ENCODE measurements around the gene GSPT1.

DNA sequence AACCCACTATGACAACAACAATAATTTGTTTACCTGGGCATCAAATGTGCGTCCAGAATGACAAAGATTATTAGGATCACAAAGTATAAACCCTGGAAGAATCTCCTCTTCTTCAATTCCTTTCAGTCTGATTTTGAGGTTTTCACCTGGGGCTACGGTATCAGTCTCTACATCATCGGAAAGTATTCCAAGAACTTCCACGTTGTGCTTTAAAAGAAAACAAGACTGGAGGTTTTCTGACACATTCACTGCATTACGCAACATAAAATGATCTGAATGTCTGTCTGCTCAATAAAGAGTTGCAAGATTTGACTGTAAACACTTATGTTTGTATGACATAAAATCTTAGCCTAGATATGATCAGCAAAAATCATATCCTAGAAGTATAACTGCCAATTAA lies 38.4 kb downstream of the GSPT1 start:
- TF ChIP-seq, protein P1, sequence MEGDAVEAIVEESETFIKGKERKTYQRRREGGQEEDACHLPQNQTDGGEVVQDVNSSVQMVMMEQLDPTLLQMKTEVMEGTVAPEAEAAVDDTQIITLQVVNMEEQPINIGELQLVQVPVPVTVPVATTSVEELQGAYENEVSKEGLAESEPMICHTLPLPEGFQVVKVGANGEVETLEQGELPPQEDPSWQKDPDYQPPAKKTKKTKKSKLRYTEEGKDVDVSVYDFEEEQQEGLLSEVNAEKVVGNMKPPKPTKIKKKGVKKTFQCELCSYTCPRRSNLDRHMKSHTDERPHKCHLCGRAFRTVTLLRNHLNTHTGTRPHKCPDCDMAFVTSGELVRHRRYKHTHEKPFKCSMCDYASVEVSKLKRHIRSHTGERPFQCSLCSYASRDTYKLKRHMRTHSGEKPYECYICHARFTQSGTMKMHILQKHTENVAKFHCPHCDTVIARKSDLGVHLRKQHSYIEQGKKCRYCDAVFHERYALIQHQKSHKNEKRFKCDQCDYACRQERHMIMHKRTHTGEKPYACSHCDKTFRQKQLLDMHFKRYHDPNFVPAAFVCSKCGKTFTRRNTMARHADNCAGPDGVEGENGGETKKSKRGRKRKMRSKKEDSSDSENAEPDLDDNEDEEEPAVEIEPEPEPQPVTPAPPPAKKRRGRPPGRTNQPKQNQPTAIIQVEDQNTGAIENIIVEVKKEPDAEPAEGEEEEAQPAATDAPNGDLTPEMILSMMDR (IDR thresholded peaks at IDR 0.05) = no peak
- no peak for TF ChIP-seq POLR2A (IDR thresholded peaks at IDR 0.05)
